CD14-positive monocyte (primary cell): ENCODE measurements around the gene ACBD5. TPM values are rescaled to one million over a fixed set of nuclear protein-coding genes. Genes with fewer than 3 reads are reported as not detected.
A peak's percentile ranks its signal among the peaks of the same experiment; 100 is the strongest.
"Not testable (repeated sequence)": the region's sequence is repeated elsewhere in the genome, so short reads cannot be mapped to it uniquely, and the experiment has no call there.

Experiments
- DNase-seq, 3 donors: peaks; one replicate each; pipeline ENCODE4 v3.0.0-alpha.2; 2011 to 2022
- H2AFZ ChIP-seq: 2 replicates; pipeline ENCODE4 v1.6.0; 2012; ENCODE audit warnings: mild to moderate bottlenecking, low read depth, low read length, inconsistent platforms; ENCODE audit not compliant: insufficient read depth, poor library complexity, severe bottlenecking
- H3K27ac ChIP-seq, 2 donors: 1 replicate in 1 of 2; 2 replicates in 1 of 2; pipeline ENCODE4 v1.5.1; 2012 to 2013; ENCODE audit warnings: low read length in 2 of 2, control low read depth in 1 of 2, inconsistent platforms in 1 of 2, low read depth in 1 of 2, mild to moderate bottlenecking in 1 of 2
- H3K27me3 ChIP-seq, 2 donors: one replicate each; pipeline versions ENCODE4 v1.6.0 to v1.6.1; 2011 to 2013; ENCODE audit warnings: low read length in 2 of 2; ENCODE audit not compliant: control insufficient read depth in 2 of 2, insufficient read depth in 2 of 2
- H3K36me3 ChIP-seq, 2 donors: replicated peaks in 1 of 2; 1 replicate in 1 of 2; 2 replicates in 1 of 2; pipeline versions ENCODE4 v1.5.1 to v1.6.1; 2012 to 2013; ENCODE audit warnings: low read length in 2 of 2, control low read depth in 1 of 2, inconsistent platforms in 1 of 2, mild to moderate bottlenecking in 1 of 2; ENCODE audit not compliant: insufficient read depth in 2 of 2, control insufficient read depth in 1 of 2
- H3K4me1 ChIP-seq, 2 donors: 1 replicate in 1 of 2; 2 replicates in 1 of 2; pipeline versions ENCODE4 v1.5.1 to v1.6.1; 2012 to 2013; ENCODE audit warnings: low read length in 2 of 2, control low read depth in 1 of 2, inconsistent platforms in 1 of 2, mild to moderate bottlenecking in 1 of 2, moderate library complexity in 1 of 2; ENCODE audit not compliant: insufficient read depth in 2 of 2, control insufficient read depth in 1 of 2
- H3K4me2 ChIP-seq: replicated peaks from 2 replicates; pipeline ENCODE3; 2012; ENCODE audit warnings: low read length, moderate library complexity, mild to moderate bottlenecking; ENCODE audit not compliant: poor library complexity, severe bottlenecking; ENCODE audit errors: extremely low read depth
- H3K4me3 ChIP-seq, 3 experiments: fragments of 200-600 bp in 1 of 3; sonication (generic) in 1 of 3; replicated peaks in 1 of 3; 1 replicate in 2 of 3; 2 replicates in 1 of 3; pipeline ENCODE4 v1.5.1; 2011 to 2013; ENCODE audit warnings: low read length in 3 of 3, mild to moderate bottlenecking in 3 of 3, control low read depth in 2 of 3, low read depth in 2 of 3, inconsistent platforms in 1 of 3, moderate library complexity in 1 of 3
- H3K79me2 ChIP-seq: 2 replicates; pipeline ENCODE4 v1.6.0; 2012; ENCODE audit warnings: mild to moderate bottlenecking, control low read depth, inconsistent platforms, low read length, moderate library complexity; ENCODE audit not compliant: insufficient read depth
- H3K9ac ChIP-seq: 2 replicates; pipeline ENCODE4 v1.6.0; 2017; ENCODE audit warnings: low read length, mild to moderate bottlenecking; ENCODE audit not compliant: insufficient read depth, poor library complexity, severe bottlenecking
- H3K9me3 ChIP-seq, 2 donors: replicated peaks in 1 of 2; 1 replicate in 1 of 2; 2 replicates in 1 of 2; pipeline versions ENCODE4 v1.5.1 to v1.6.1; 2012 to 2013; ENCODE audit warnings: low read length in 2 of 2, control low read depth in 1 of 2; ENCODE audit not compliant: control insufficient read depth in 1 of 2, insufficient read depth in 1 of 2
- H4K20me1 ChIP-seq: 2 replicates; pipeline ENCODE4 v1.6.0; 2012; ENCODE audit warnings: mild to moderate bottlenecking, low read length, control low read depth, moderate library complexity; ENCODE audit not compliant: insufficient read depth
- H3K27ac Mint-ChIP-seq, 7 donors: one replicate each; pipeline ENCODE4 v1.8.0; 2020; ENCODE audit warnings: mild to moderate bottlenecking in 7 of 7, mixed read lengths in 7 of 7, moderate library complexity in 6 of 7, inconsistent platforms in 2 of 7
- H3K27me3 Mint-ChIP-seq, 3 donors: one replicate each; pipeline ENCODE4 v1.8.0; 2021 to 2022; ENCODE audit warnings: low read depth in 3 of 3, mild to moderate bottlenecking in 3 of 3, mixed read lengths in 3 of 3, moderate library complexity in 3 of 3, inconsistent platforms in 1 of 3
- H3K36me3 Mint-ChIP-seq, 2 donors: one replicate each; pipeline ENCODE4 v1.8.0; 2020; ENCODE audit warnings: mixed read lengths in 2 of 2, inconsistent platforms in 1 of 2, mild to moderate bottlenecking in 1 of 2
- H3K4me1 Mint-ChIP-seq: one replicate; pipeline ENCODE4 v1.8.0; 2020; ENCODE audit warnings: mild to moderate bottlenecking, mixed read lengths
- H3K4me3 Mint-ChIP-seq, 2 donors: one replicate each; pipeline ENCODE4 v1.8.0; 2020; ENCODE audit warnings: mild to moderate bottlenecking in 2 of 2, mixed read lengths in 2 of 2, moderate library complexity in 1 of 2
- H3K9me3 Mint-ChIP-seq, 7 donors: one replicate each; pipeline ENCODE4 v1.8.0; 2020 to 2022; ENCODE audit warnings: mixed read lengths in 7 of 7, mild to moderate bottlenecking in 6 of 7, moderate library complexity in 6 of 7, inconsistent platforms in 2 of 7
- CTCF ChIP-seq: fragments of 200-600 bp; IDR thresholded peaks from one replicate; pipeline ENCODE4 v1.8.0; 2022; ENCODE audit warnings: antibody characterized with exemption, mild to moderate bottlenecking
- WGBS: methylation state at CpG from one replicate; pipeline ENCODE4 v1.1.5; 2013; ENCODE audit warnings: missing lambda C conversion rate; ENCODE audit not compliant: insufficient coverage; 5-methylcytosine and 5-hydroxymethylcytosine counted together
- intact Hi-C, 2 donors: fragments of 100-400 bp; cut with micrococcal nuclease; formaldehyde crosslinking; loops; one replicate each; pipeline versions ENCODE4 v1.15.0 to v1.15.1; 2023
- polyA plus RNA-seq, 3 donors: library from polyadenylated mRNA; depleted of rRNA in 1 of 3; unstranded in 2 of 3; stranded (reverse) in 1 of 3; fragments of 300-500 nt in 2 of 3; fragments of >200 nt in 1 of 3; fragmentation: Illumina TruSeq in 2 of 3; gene quantifications; 1 replicate in 2 of 3; 2 replicates in 1 of 3; pipeline ENCODE4 v1.2.3, GENCODE V29; 2012 to 2021

Gene ACBD5
- polyA plus RNA-seq, 3 donors: 13.6 to 17.5 (median 15.5) TPM

- H3K4me3 Mint-ChIP-seq: no peak overlapping the region
- Histone ChIP-seq H4K20me1 (no peaks in the 10 kb centered on the region), H3K9ac (no peak overlapping the region), H3K36me3 (no peaks in the 10 kb centered on the region), H3K27ac (no peak overlapping the region), H3K4me1 (no peaks in the 10 kb centered on the region), H3K4me2 (no peak overlapping the region), H3K9me3 (no peaks in the 10 kb centered on the region), H3K79me2 (no peaks in the 10 kb centered on the region), H2AFZ (no peak overlapping the region), H3K4me3 (no peak overlapping the region), H3K27me3 (no peaks in the 10 kb centered on the region)
- H3K27me3 Mint-ChIP-seq: peaks cover 0 to 10% (median 6%) of the 10 kb centered on the region in 3 donors
- H3K4me1 Mint-ChIP-seq: peaks cover 4% of the 10 kb centered on the region
- peaks cover 0 to 3% (median 0%) of the 10 kb centered on the region in 7 donors for H3K9me3 Mint-ChIP-seq
- H3K27ac Mint-ChIP-seq: peak overlapping the region in 1 of 7 donors; percentile 50
- TF ChIP-seq CTCF: no peak
- intact Hi-C loops: no loop called here
- H3K36me3 Mint-ChIP-seq: no peaks in the 10 kb centered on the region
- no peak for DNase-seq
These were observed 36.0 kb upstream of the ACBD5 start for GRCh38 chr10:27276581-27276980.

DNA sequence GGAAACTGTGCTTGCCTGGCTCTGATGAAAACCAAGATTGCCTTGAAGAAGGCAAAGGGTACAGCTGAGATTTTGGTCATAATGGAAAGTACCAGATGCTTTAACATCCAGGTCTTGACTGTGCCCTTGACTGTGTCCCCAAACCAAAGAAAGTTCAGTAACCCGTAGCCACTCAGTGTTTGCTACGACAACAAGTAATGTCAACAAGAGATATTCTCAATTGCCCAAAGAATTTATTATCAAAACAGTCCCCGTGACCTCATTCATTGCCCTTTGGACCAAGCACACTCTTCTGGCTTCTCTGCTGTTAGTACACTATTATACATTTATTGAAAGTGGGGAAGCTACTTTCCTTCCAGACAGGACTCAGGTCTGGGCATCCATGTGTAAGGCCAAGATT lies 25.4 kb upstream of the ACBD5 start:
- H3K79me2 ChIP-seq, H4K20me1 ChIP-seq, H3K4me3 Mint-ChIP-seq, H3K4me1 Mint-ChIP-seq, H3K4me1 ChIP-seq, H3K4me2 ChIP-seq, H3K36me3 ChIP-seq, H3K27ac Mint-ChIP-seq, H3K9me3 ChIP-seq, H3K27ac ChIP-seq, intact Hi-C loops, H3K4me3 ChIP-seq, H3K9ac ChIP-seq, H3K36me3 Mint-ChIP-seq, H3K9me3 Mint-ChIP-seq, H2AFZ ChIP-seq, DNase-seq: not testable (repeated sequence)
- no CpG with 5 or more reads among the region's 3 CpGs for WGBS
- H3K27me3 ChIP-seq: peaks cover 8 to 23% of the 10 kb centered on the region in 2 donors
- peaks cover 18 to 42% (median 20%) of the 10 kb centered on the region in 3 donors for H3K27me3 Mint-ChIP-seq

- intact Hi-C loops: not testable (repeated sequence)
- peaks cover 9 to 12% of the 10 kb centered on the region in 2 donors for H3K36me3 Mint-ChIP-seq
- 88% methylated on average over 1 of the region's 7 CpGs for WGBS
These were observed 22.2 kb upstream of the ACBD5 start for GRCh38 chr10:27262788-27263187.

More at GRCh38 chr10:27262788-27263187, 22.2 kb upstream of the ACBD5 start:
- H3K27ac Mint-ChIP-seq, H2AFZ ChIP-seq, DNase-seq, H3K27ac ChIP-seq, H3K36me3 ChIP-seq, H3K79me2 ChIP-seq, H3K9ac ChIP-seq, H4K20me1 ChIP-seq, H3K4me3 ChIP-seq, H3K4me2 ChIP-seq: not testable (repeated sequence)
- peaks cover 38 to 54% of the 10 kb centered on the region in 2 donors for H3K27me3 ChIP-seq
- peaks cover 0 to 17% (median 10%) of the 10 kb centered on the region in 7 donors for H3K9me3 Mint-ChIP-seq
- peaks cover 17% of the 10 kb centered on the region in 2 donors for H3K4me1 ChIP-seq
- peaks cover 0 to 16% of the 10 kb centered on the region in 2 donors for H3K9me3 ChIP-seq
- peaks cover 42 to 71% (median 42%) of the 10 kb centered on the region in 3 donors for H3K27me3 Mint-ChIP-seq
- peak overlapping the region in 1 of 2 donors; percentile 48 for H3K4me3 Mint-ChIP-seq
- H3K4me1 Mint-ChIP-seq: peaks cover 17% of the 10 kb centered on the region
